Endothelial cell of umbilical vein (primary cell): ENCODE measurements around the gene PAFAH2.

Experiments used
- EZH2 ChIP-seq: IDR thresholded peaks from 2 replicates; pipeline ENCODE4 v1.6.1; 2012; ENCODE audit warnings: borderline replicate concordance, low read depth, mild to moderate bottlenecking, moderate library complexity, low read length, inconsistent platforms; ENCODE audit not compliant: severe bottlenecking
- MYC ChIP-seq: IDR thresholded peaks from one replicate; pipeline ENCODE4 v1.6.1; 2011; ENCODE audit warnings: mild to moderate bottlenecking, low read depth, low read length
- POLR2A ChIP-seq: IDR thresholded peaks from 2 replicates; pipeline ENCODE4 v1.6.1; 2012; ENCODE audit warnings: low read depth, mild to moderate bottlenecking, control low read depth, low read length
- POLR2AphosphoS5 ChIP-seq: IDR thresholded peaks from 2 replicates; pipeline ENCODE4 v1.6.1; 2012; ENCODE audit warnings: low read depth, mild to moderate bottlenecking, control low read depth, low read length, moderate library complexity; ENCODE audit not compliant: insufficient read depth
- TF ChIP-seq, protein P1 (sequence below), 2 donors: IDR thresholded peaks; 1 replicate in 1 of 2; 2 replicates in 1 of 2; pipeline ENCODE4 v1.5.1; 2011; ENCODE audit warnings: low read length in 2 of 2, mild to moderate bottlenecking in 2 of 2, moderate library complexity in 2 of 2, control low read depth in 1 of 2, inconsistent platforms in 1 of 2, low read depth in 1 of 2; ENCODE audit not compliant: insufficient read depth in 1 of 2; ENCODE audit errors: extremely low read depth in 1 of 2

DNA sequence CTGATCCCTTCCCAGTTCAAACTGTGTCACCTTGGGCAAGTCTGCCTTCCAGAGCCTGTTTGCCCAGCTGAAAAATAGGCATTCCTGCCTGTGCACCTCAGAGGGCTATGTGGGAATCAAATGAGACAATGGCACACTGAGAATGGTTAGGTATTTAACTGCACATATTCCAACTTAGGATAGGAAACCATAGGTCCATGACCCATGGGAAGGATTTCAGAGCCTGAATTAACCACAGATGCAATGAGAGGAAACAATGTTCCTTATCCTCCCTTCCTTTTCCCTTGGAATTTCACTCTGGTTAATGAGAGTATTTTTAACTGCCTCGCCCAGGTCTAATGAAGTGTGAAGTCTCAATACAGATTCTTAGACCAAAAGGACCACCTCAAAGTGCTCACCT lies 12.7 kb downstream of the PAFAH2 start:
- TF ChIP-seq, protein P1, sequence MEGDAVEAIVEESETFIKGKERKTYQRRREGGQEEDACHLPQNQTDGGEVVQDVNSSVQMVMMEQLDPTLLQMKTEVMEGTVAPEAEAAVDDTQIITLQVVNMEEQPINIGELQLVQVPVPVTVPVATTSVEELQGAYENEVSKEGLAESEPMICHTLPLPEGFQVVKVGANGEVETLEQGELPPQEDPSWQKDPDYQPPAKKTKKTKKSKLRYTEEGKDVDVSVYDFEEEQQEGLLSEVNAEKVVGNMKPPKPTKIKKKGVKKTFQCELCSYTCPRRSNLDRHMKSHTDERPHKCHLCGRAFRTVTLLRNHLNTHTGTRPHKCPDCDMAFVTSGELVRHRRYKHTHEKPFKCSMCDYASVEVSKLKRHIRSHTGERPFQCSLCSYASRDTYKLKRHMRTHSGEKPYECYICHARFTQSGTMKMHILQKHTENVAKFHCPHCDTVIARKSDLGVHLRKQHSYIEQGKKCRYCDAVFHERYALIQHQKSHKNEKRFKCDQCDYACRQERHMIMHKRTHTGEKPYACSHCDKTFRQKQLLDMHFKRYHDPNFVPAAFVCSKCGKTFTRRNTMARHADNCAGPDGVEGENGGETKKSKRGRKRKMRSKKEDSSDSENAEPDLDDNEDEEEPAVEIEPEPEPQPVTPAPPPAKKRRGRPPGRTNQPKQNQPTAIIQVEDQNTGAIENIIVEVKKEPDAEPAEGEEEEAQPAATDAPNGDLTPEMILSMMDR (IDR thresholded peaks at IDR 0.05; ENCODE audit: extremely low read depth in 1 of 2, insufficient read depth in 1 of 2, low read depth in 1 of 2, low read length in 2 of 2) = no peak
- no peak for TF ChIP-seq MYC
- TF ChIP-seq POLR2AphosphoS5 = no peak
- no peak for TF ChIP-seq POLR2A
- TF ChIP-seq EZH2 = no peak
